PFSK-1 (cell line): Measurements from ENCODE around the gene EGFLAM.

ENCODE experiments used
- POLR2AphosphoS5 ChIP-seq: IDR thresholded peaks from 2 replicates; pipeline ENCODE4 v1.6.1; 2012; ENCODE audit warnings: low read depth, mild to moderate bottlenecking, control low read depth, low read length, moderate library complexity
- REST ChIP-seq, 2 experiments: IDR thresholded peaks; 2 replicates each; pipeline versions ENCODE4 v1.6.1 to v1.8.0; 2011 to 2012; ENCODE audit warnings: low read depth in 2 of 2, low read length in 2 of 2, control low read depth in 1 of 2, inconsistent platforms in 1 of 2, mild to moderate bottlenecking in 1 of 2, moderate library complexity in 1 of 2; ENCODE audit not compliant: insufficient read depth in 1 of 2

GRCh38 chr5:38367966-38368365 is 109.6 kb downstream of the EGFLAM start:
- TF ChIP-seq POLR2AphosphoS5 (no peak), REST (IDR thresholded peaks at IDR 0.05; ENCODE audit: insufficient read depth in 1 of 2, low read depth in 2 of 2, low read length in 2 of 2) (no peak)
